Endodermal cell (in vitro differentiated cells): ENCODE data around the gene TESMIN. TPM values are rescaled to one million over a fixed set of nuclear protein-coding genes. Genes with fewer than 3 reads are reported as not detected.

Experiments
- DNase-seq: peaks from one replicate; pipeline ENCODE4 v3.0.0-alpha.2; 2017
- H3K27ac ChIP-seq: 2 replicates; pipeline ENCODE4 v1.5.1; 2013; ENCODE audit warnings: mild to moderate bottlenecking, low read depth, low read length, moderate library complexity
- H3K27me3 ChIP-seq: 2 replicates; pipeline ENCODE4 v1.6.1; 2013; ENCODE audit warnings: mild to moderate bottlenecking, low read length, moderate library complexity; ENCODE audit not compliant: insufficient read depth, control insufficient read depth, poor library complexity, severe bottlenecking
- H3K36me3 ChIP-seq: 2 replicates; pipeline ENCODE4 v1.7.0; 2013; ENCODE audit warnings: mild to moderate bottlenecking, low read length, moderate library complexity; ENCODE audit not compliant: control insufficient read depth, insufficient read depth
- H3K4me1 ChIP-seq: one replicate; pipeline ENCODE4 v1.7.0; 2013; ENCODE audit warnings: low read length; ENCODE audit not compliant: control insufficient read depth, insufficient read depth
- H3K4me3 ChIP-seq: 2 replicates; pipeline ENCODE4 v1.5.1; 2013; ENCODE audit warnings: mild to moderate bottlenecking, low read length, moderate library complexity
- H3K9ac ChIP-seq: 2 replicates; pipeline ENCODE4 v1.6.1; 2013; ENCODE audit warnings: mild to moderate bottlenecking, low read length, moderate library complexity; ENCODE audit not compliant: poor library complexity, severe bottlenecking; ENCODE audit errors: extremely low read depth
- H3K9me3 ChIP-seq: 2 replicates; pipeline ENCODE4 v1.6.1; 2013; ENCODE audit warnings: mild to moderate bottlenecking, low read length, moderate library complexity; ENCODE audit not compliant: control insufficient read depth
- H3K27ac Mint-ChIP-seq: 2 replicates; pipeline ENCODE4 v1.8.0; 2020; ENCODE audit warnings: mixed read lengths
- H3K27me3 Mint-ChIP-seq: 2 replicates; pipeline ENCODE4 v1.8.0; 2021; ENCODE audit warnings: mild to moderate bottlenecking, mixed read lengths; ENCODE audit not compliant: insufficient read depth
- H3K36me3 Mint-ChIP-seq: 2 replicates; pipeline ENCODE4 v1.8.0; 2020; ENCODE audit warnings: low read depth, mixed read lengths
- H3K4me1 Mint-ChIP-seq: 2 replicates; pipeline ENCODE4 v1.8.0; 2020; ENCODE audit warnings: mixed read lengths
- H3K4me3 Mint-ChIP-seq: 2 replicates; pipeline ENCODE4 v1.8.0; 2020; ENCODE audit warnings: mild to moderate bottlenecking, moderate library complexity, mixed read lengths
- H3K9me3 Mint-ChIP-seq: 2 replicates; pipeline ENCODE4 v1.8.0; 2020; ENCODE audit warnings: mild to moderate bottlenecking, mixed read lengths
- CTCF ChIP-seq: fragments of 200-600 bp; sonication (generic); conservative IDR thresholded peaks from 2 replicates; pipeline ENCODE4 v1.5.0; 2021; ENCODE audit warnings: antibody characterized with exemption, mild to moderate bottlenecking
- WGBS, 2 experiments: methylation state at CpG; one replicate each; pipeline versions ENCODE4 v1.1.5 to v1.1.7; 2013; ENCODE audit warnings: missing lambda C conversion rate in 2 of 2, mixed read lengths in 1 of 2; ENCODE audit not compliant: insufficient coverage in 1 of 2, insufficient read length in 1 of 2; 5-methylcytosine and 5-hydroxymethylcytosine counted together
- total RNA-seq, 2 donors: library from RNA; stranded (reverse); fragmentation: NEBNext Ultra II Directional in 1 of 2; extraction: Animal tissue kit (Norgen Biotek cat#: 25700) in 1 of 2; gene quantifications; 2 replicates in 1 of 2; 3 replicates in 1 of 2; pipeline ENCODE4 v1.2.1, GENCODE V29; 2021

Gene TESMIN
- total RNA-seq, 2 donors from 2014 or later: 53.7 to 68.8 TPM

GRCh38 chr11:68661697-68662603, 89.4 kb downstream of the TESMIN start:
- Mint-ChIP-seq H3K36me3 (no peaks in the 10 kb centered on the region), H3K9me3 (peaks cover 9% of the 10 kb centered on the region), H3K4me3 (no peak overlapping the region), H3K27me3 (peaks cover 3% of the 10 kb centered on the region), H3K27ac (no peak overlapping the region), H3K4me1 (no peaks in the 10 kb centered on the region)
- no peak for TF ChIP-seq CTCF
- Histone ChIP-seq H3K4me1 (no peaks in the 10 kb centered on the region), H3K27me3 (no peaks in the 10 kb centered on the region), H3K36me3 (no peaks in the 10 kb centered on the region), H3K9ac (no peak overlapping the region), H3K9me3 (no peaks in the 10 kb centered on the region), H3K27ac (no peak overlapping the region), H3K4me3 (no peak overlapping the region)
- DNase-seq: no peak
- WGBS, 2 experiments: 79 to 87% methylated on average over 9 to 18 of the region's 18 CpGs

- WGBS, 2 experiments: 89 to 91% methylated on average over 6 to 15 of the region's 15 CpGs
- peaks cover 3% of the 10 kb centered on the region for H3K27me3 Mint-ChIP-seq
- Histone ChIP-seq H3K27ac (no peak overlapping the region), H3K4me3 (no peak overlapping the region), H3K9ac (no peak overlapping the region), H3K4me1 (no peaks in the 10 kb centered on the region), H3K27me3 (no peaks in the 10 kb centered on the region), H3K9me3 (no peaks in the 10 kb centered on the region), H3K36me3 (no peaks in the 10 kb centered on the region)
- no peak overlapping the region for H3K27ac Mint-ChIP-seq
- no peak for DNase-seq
- peaks cover 9% of the 10 kb centered on the region for H3K9me3 Mint-ChIP-seq
- TF ChIP-seq CTCF: no peak
- H3K4me1 Mint-ChIP-seq: no peaks in the 10 kb centered on the region
- no peaks in the 10 kb centered on the region for H3K36me3 Mint-ChIP-seq
- H3K4me3 Mint-ChIP-seq: no peak overlapping the region
Observed at GRCh38 chr11:68661014-68661413, 90.3 kb downstream of the TESMIN start.

GRCh38 chr11:68660066-68660810, 91.1 kb downstream of the TESMIN start:
- no peak overlapping the region for H3K4me3 Mint-ChIP-seq
- no peak for DNase-seq
- no peak overlapping the region for H3K27ac ChIP-seq
- H3K27ac Mint-ChIP-seq: no peak overlapping the region
- no peak overlapping the region for H3K9ac ChIP-seq
- no peaks in the 10 kb centered on the region for H3K27me3 ChIP-seq
- peaks cover 16% of the 10 kb centered on the region for H3K9me3 Mint-ChIP-seq
- no peak overlapping the region for H3K4me3 ChIP-seq
- WGBS, 2 experiments: 91 to 99% methylated on average over 8 to 18 of the region's 18 CpGs
- no peaks in the 10 kb centered on the region for H3K36me3 Mint-ChIP-seq
- no peaks in the 10 kb centered on the region for H3K36me3 ChIP-seq
- H3K9me3 ChIP-seq: peaks cover 5% of the 10 kb centered on the region
- peaks cover 4% of the 10 kb centered on the region for H3K27me3 Mint-ChIP-seq
- no peak for TF ChIP-seq CTCF
- H3K4me1 Mint-ChIP-seq: no peaks in the 10 kb centered on the region
- no peaks in the 10 kb centered on the region for H3K4me1 ChIP-seq
